HG03095 (cell line): ENCODE measurements around the gene EPHB1.

Source experiments
- ATAC-seq: cut with Tn5 transposase; IDR thresholded peaks from one replicate; pipeline ENCODE4 v1.9.1; 2021; ENCODE audit warnings: moderate library complexity; ENCODE audit not compliant: unreplicated experiment

EPHB1 gene

GRCh38 chr3:135272026-135272669, 477.1 kb downstream of the EPHB1 start:
- ATAC-seq: no peak

GRCh38 chr3:135292162-135292561, 497.1 kb downstream of the EPHB1 start:
- ATAC-seq: no peak

GRCh38 chr3:135301670-135302069, 506.6 kb downstream of the EPHB1 start:
- ATAC-seq: no peak

- no peak for ATAC-seq
Observed at GRCh38 chr3:135304378-135304777, 509.3 kb downstream of the EPHB1 start.
